GM18511 (cell line): Measurements from ENCODE around the gene CERS5.
A peak's percentile ranks its signal among the peaks of the same experiment; 100 is the strongest.
"Not testable (repeated sequence)": the region's sequence is repeated elsewhere in the genome, so short reads cannot be mapped to it uniquely, and the experiment has no call there.

Experiments used
- ATAC-seq: cut with Tn5 transposase; IDR thresholded peaks from one replicate; pipeline ENCODE4 v1.9.1; 2021; ENCODE audit warnings: mild to moderate bottlenecking, moderate library complexity; ENCODE audit not compliant: unreplicated experiment

CERS5 gene

GRCh38 chr12:50104417-50105366 is 62.5 kb downstream of the CERS5 start:
- no peak for ATAC-seq

GRCh38 chr12:50103767-50104321 is 63.3 kb downstream of the CERS5 start, which contains the start of gene GPD1:
Gene GPD1 (plus strand): TSS chr12:50104008. CDS start chr12:50104051, 43 bp downstream.
- ATAC-seq = no peak

- ATAC-seq = no peak
Measured at GRCh38 chr12:50103351-50103750, 63.8 kb downstream of the CERS5 start.

GRCh38 chr12:50102646-50103309 is 64.4 kb downstream of the CERS5 start:
- ATAC-seq = no peak

- no peak for ATAC-seq
Measured at GRCh38 chr12:50102131-50102531, 65.0 kb downstream of the CERS5 start.

- ATAC-seq = no peak
Measured at GRCh38 chr12:50101663-50102062, 65.5 kb downstream of the CERS5 start.

- ATAC-seq = no peak
Measured at GRCh38 chr12:50100561-50100960, 66.6 kb downstream of the CERS5 start.

GRCh38 chr12:50099302-50100008 is 67.7 kb downstream of the CERS5 start:
- no peak for ATAC-seq

- ATAC-seq = no peak
Measured at GRCh38 chr12:50097952-50098351, 69.2 kb downstream of the CERS5 start.

- ATAC-seq = no peak
Measured at GRCh38 chr12:50090391-50090790, 76.8 kb downstream of the CERS5 start.

GRCh38 chr12:50089730-50090129 is 77.4 kb downstream of the CERS5 start:
- ATAC-seq = no peak

- ATAC-seq = no peak
Measured at GRCh38 chr12:50088577-50089335, 78.4 kb downstream of the CERS5 start.

- no peak for ATAC-seq
Measured at GRCh38 chr12:50087995-50088394, 79.2 kb downstream of the CERS5 start.

GRCh38 chr12:50087151-50087550 is 80.0 kb downstream of the CERS5 start:
- no peak for ATAC-seq

GRCh38 chr12:50086148-50086547 is 81.0 kb downstream of the CERS5 start:
- no peak for ATAC-seq

- ATAC-seq = peak; percentile 19
Measured at GRCh38 chr12:50085615-50086072, 81.5 kb downstream of the CERS5 start.

- ATAC-seq = peak; percentile 83
Measured at GRCh38 chr12:50084775-50085614, 82.2 kb downstream of the CERS5 start, which contains the start of gene SMARCD1. Gene SMARCD1 (plus strand): TSS chr12:50085342. CDS start chr12:50085370, 28 bp downstream.

- ATAC-seq = not testable (repeated sequence)
Measured at GRCh38 chr12:50084409-50084774, 82.8 kb downstream of the CERS5 start.

- ATAC-seq = no peak
Measured at GRCh38 chr12:50083301-50083700, 83.9 kb downstream of the CERS5 start.
